NCI-H1930 (cell line): Measurements from ENCODE around the gene SUMO3.
A peak's percentile ranks its signal among the peaks of the same experiment; 100 is the strongest.

Experiments
- DNase-seq, 2 experiments: peaks; one replicate each; lab custom pipeline; 2025; lab: John Stamatoyannopoulos, UW

The SUMO3 gene

DNA sequence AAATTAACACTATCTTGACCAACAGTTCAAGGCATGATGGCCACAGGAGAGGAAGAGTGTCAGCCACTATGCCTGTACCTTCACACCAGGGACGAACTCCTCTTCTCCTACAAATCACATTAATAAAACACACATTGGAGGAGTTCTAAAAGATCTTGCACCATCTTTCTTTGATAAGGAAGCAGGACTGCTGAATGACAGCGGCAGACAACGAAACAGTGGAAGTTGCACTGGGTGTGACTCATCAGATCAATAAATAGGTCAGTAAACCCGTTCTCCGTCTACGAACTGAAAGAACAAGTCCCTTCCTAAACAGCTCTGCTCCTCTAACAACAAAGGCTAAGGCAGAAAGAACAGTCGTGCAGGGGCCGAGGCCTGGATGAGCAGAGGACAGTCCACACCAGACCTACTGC, 39.4 kb downstream of the SUMO3 start:
- no peak for DNase-seq

DNA sequence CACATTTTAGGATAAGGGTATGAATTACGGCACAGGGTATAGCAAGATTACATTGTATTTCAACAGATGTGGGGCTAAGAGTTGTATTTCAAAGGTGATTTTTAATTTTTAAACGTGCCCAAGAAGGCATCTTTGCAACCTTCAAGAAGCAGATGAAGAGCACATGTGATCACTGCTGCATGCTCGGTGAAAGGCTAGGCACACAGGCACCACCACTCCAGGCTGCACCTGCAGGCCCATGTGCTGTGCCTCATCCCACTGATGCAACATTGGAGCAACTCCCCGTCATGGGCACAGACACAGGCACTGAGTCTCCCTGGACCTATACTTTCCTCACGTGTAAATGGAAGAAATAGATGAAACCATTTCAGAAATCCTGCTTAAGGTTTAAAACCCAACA, 39.8 kb downstream of the SUMO3 start:
- peak in 1 of 2 experiments; percentile 14 for DNase-seq

DNA sequence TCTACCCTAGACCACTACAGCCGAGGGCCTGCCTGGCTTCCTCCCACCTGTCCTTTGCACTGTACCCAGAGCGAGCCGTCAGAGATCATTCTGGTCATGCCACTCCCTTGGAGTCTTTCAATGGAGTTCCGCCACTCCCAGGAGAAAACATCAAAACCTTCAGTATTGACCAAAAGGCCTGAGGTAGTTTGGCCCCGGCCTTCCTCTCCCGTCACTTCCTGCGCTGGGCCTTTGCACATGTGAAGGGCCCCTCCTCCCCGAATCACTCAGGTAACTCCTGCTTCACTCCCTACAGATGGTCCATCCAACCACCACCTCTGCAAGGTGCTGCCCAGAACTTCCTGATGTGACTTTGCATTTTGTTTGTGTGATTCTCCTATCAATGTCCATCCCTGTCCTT, 42.9 kb downstream of the SUMO3 start:
- DNase-seq: no peak

DNA sequence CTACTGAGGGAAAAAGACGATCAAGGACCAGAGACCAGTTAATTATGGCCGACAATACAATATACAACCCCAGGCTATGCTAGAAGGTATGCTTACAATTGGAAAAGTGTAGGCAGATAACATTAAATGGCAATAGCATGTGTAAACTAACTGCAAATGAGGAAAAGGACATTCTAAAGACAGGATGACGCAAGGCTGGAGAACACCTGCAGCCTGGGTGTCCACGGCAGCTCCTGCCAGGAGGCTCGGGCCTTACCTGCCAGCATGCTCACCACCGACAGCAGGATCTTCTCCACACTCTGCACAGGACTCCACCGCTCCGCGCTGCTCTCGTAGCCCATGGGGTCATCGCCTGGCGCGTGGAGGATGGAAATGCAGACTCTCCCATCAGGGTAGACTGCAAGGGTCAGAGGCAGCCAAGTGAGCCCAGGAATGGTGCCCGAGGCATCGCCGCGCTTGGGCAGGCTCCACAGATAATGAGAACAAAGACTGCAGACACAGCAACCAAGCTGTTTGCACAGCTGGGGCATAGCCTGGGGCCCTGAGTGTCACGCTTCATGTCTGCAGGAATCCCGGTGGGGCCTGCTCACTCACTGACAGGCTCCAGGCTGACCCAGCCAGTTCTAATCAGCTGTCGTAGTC, 44.5 kb downstream of the SUMO3 start:
- peak in 1 of 2 experiments; percentile 3 for DNase-seq

DNA sequence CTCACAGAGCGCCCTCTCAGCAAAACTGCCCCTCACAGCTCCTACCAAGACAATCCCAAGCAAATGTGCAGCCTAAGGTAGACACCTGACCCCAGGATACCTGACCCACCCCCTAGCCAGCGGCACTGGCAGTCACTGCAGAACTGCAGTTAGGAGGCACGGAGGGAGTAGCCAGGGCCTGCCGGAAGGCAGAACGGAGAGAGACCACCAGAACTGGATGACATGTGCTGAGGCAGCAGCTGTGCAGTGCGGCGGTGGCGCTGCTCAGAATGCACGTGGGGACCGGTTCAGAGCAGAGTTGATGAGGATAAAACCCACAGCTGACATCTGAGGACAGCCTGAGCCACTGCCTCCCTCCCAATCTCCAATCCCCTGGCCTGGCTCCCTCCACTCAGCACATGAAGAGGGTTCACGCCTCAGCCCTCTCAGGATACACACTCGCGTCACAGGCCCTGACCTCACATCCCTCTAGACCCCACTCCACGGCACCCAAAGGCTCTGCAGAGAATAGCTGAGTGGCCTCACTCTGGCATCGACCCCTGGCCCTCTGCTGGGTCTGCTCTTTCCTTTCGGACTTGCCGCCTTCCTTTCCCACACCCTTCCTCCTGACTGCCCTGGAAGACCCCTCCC, 45.9 kb downstream of the SUMO3 start:
- DNase-seq: no peak

DNA sequence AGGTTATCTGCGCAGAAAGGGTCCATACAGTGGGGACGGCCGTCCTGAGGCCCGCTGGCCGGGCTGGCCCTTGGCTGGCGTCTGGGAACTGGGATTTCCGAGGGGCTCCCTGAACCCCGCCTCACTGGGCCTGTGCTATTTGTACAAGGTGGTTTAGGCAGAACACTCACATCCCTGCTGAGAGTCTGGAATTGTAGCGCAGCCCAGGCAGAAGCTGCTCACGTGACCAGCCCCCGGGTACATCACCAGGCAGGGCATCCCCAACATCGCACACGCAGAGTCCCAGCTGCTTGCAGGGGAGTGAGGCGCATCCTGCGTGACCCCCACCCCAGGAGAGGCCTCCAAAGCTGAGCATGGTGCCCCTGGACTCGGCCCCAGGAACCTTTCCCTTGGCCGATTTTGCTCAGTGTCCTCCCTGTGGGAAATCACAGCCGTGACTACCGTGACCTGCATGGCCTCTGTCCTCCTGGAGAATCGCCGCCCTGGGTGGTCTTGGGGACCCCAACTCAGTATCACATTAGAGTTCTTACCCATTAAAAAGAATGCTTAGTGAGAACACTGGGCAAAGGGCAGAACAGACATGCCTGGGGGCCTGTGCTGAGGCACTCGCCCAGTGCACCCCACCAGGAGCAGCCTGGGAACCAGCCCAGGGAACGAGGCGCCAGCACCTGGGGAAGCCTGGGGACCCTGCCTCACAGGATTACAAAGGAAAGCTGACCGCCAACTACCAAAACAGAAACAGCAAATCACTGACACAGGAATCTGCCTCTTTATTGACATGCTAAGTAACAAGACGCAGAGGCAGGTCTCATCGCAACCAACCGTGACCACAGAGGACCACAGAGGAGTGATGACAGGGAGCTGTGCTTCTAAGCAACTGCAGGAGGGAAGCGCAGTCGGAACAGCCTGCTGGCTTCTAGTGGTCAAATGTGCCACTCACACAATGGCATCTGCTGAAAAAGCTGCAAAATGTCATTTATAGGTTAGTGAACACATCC, 49.7 kb downstream of the SUMO3 start:
- DNase-seq: no peak

DNA sequence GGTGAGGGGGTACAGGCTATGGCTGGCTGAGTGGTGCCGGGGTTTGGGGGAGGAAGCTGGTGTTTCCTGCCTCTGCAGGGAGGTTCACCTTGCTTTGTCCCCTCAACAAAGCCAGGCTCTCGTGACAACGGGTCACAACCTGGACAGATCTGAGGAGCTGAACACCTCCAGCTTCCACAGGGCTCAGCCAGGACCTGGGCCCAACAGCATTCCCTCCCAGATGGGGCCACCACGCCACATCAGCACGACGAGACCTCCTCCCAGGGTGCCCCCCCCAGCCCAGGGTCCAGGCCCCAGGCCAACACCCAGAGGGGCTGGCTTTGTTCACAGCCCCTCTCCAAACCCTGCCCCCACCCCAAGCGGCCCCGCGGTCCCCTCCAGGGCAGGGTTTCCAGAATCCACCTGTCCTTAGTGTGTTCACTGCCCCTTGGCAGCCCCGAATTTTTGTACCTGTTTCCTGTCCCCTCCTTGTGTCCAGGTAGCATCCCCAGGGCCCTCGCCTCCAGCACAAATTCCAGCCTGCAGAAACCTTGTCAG, 51.0 kb downstream of the SUMO3 start:
- no peak for DNase-seq

DNA sequence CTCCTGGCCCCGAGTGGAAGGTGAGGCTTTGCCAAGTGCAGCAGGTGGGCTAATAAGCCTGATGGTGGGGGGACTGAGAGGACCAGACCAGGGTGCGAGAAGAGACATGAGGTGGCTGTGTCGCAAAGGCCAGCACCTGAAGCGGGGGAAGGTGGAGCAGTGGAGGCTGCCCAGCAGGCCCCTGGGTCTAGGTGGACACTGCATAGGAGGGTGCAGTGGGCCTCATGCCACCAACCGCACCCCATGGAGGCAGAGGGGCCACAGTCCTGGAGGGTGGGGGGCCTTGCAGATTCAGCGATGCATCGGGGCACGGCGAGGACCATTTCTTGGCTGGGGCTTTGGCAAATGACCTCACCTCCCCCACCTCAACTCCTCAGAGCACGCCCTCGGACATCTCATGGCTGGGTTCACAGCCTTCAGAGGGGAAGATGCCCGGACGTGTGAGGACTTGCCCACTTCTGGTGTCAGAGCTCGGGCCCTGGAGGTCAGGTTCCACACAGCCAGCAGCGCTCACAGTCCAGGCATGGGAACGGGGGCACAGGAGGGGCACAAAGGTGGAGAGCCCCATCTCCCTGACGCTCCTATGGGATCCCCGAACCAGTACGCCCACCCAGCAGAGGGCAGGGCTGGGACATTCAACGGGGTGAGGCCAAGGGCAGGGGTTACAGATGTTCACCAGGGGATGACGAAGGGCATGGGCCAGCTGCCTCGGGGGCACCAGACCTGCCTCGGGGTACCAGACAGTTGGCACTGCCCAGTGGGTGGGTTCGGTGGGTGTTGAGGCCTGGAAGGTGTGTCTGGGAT, 51.6 kb downstream of the SUMO3 start:
- no peak for DNase-seq

DNA sequence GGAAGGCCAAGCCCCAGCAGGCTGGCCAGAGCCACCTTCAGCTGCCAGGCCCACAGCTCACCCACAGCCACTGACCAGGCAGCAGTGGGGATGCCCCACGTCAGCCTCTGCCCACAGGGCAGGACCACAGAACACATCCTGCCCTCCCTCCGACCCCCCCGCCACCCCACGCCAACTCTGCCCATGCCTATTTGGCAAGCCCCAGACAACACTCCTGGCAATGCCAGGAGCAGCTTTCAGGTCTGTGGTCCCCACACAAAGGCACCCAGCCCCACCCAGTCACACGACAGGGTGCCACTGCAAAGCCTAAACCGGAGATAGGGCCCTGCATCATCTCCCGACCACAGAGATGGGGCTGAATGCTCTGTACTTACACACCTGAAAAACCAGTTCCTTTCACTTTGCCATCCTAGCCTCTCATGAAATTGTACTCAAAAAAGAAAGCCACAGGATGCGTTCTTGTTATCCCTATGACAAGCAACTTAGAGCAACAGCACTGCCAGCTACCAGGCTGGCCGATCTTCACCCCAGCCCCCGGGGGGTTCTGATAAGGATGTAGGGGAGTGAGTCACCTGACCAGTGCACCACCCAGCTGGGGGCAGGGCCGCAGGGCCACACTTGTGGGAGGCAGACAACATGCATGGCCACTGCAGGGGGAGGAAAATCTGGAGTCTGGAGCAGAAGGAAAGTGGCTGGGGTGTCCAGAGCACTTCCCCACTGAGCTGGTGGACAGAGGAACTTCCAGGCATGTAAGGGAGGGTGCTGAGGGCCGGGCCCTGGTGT, 52.4 kb downstream of the SUMO3 start:
- no peak for DNase-seq

DNA sequence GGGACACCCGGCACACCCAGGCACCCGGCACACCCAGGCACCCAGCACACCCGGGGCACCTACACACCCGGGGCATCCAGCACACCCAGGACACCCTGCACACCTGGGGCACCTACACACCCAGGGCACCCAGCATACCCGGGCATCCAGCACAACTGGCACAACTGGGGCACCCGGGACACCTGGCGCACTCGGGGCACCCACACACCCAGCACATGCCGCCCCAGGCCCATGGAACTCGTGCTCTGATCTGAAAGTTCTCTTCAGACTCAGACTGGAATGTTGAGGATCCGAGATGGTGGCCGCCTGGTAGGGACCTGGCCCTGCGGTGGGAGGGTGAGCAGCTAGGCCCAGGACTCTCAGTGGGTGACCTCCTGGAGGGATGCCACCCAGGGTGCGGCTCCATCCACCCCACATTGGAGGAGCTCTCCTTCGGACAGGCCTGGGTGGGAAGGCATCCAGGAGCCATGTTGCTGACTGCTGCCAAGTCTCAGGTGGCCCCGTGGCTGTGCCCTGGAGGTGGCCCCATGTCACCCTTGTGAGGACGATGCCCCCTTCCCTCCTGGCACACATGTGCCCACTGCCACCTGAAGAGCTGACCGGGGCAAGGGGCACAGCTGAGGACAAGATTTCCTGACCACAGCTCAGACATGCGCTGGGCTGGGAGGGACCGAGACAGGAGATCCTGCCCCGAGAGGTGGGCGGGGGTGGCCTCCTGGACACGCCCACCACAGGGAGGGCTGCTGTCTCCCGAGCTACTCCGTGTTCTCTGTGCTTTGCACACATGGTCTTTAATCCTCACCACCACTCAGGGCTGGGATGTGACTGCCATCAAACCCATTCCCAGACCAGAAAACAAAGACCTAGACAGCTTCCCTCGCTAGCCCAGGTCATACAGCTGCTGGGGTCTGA, 53.3 kb downstream of the SUMO3 start:
- no peak for DNase-seq

DNA sequence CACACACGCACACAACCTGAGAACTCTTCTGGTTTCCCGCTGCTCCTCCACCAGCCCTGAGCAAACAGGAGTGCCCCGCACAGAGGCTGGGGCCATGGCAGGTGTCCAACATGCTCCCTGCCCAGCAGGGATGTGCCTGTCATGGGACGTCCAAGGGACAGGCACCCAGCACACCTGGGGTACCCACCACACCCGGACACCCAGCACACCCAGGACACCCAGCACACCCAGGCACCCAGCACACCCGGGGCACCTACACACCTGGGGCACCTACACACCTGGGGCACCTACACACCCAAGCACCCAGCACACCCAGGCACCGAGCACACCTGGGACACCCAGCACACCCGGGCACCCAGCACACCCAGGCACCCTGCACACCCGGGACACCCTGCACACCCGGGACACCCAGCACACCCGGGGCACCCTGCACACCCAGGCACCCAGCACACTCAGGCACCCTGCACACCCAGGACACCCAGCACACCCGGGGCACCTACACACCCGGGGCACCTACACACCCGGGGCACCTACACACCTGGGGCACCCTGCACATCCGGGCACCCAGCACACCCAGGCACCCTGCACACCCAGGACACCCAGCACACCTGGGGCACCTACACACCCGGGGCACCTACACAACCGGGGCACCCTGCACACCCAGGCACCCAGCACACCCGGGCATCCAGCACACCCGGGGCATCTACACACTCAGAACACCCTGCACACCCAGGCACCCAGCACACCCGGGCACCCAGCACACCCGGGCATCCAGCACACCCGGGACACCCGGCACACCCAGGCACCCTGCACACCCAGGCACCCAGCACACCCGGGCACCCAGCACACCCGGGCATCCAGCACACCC, 54.2 kb downstream of the SUMO3 start:
- DNase-seq: no peak

DNA sequence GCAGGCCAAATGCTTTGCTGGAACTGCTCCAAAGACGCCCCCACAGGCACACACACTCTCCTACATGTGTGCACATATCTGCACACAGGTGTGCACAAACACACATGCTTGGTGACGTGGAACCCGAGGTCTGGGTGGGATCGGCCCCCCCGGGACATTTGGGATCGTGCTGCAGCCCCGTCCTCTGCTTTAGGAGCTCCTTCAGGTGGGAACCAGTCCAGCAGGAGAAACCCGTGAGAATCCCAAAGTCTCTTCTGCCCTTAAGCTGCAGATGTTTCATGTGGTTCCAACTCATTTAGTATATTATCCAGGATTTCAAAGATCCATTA, 54.8 kb downstream of the SUMO3 start:
- no peak for DNase-seq

DNA sequence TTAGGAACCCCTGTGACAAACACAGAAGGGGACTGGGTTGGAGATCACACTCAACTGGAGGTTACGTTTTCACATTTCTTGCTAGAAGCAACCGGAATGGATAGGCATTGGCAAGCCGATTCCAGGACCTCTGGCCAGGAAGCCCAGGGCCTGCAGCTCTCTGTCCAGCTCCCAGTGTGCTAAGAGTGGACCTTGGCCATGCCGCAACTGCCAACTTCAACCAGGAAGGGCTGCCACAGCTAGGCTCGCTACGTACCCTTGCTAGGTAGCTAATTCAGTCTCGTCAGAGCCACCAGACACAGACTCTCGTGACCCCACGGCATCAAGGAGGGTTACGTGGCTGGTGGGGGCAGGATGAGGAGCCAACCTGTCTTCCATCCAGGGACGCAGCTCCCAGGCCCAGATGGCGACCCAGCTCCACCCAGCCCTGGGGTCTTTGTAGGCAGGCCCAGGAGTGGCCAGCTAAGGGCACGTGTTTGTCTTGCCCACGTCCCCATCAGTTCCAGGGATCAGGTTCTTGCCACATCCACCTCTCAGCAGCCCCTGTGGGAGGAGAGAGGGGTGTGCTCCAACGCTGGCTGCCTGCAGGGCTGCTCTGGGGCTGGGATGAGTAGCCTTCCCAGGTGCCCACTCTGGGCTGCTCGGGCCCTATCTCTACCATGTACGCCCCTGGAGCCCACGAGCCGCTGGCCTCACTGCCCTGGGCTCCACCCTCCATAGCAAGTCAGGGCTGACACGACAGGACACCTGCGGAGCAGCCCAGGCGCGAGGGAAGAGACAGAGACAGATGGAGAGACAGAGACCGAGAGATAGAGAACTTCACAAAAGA, 55.4 kb downstream of the SUMO3 start:
- DNase-seq: no peak

DNA sequence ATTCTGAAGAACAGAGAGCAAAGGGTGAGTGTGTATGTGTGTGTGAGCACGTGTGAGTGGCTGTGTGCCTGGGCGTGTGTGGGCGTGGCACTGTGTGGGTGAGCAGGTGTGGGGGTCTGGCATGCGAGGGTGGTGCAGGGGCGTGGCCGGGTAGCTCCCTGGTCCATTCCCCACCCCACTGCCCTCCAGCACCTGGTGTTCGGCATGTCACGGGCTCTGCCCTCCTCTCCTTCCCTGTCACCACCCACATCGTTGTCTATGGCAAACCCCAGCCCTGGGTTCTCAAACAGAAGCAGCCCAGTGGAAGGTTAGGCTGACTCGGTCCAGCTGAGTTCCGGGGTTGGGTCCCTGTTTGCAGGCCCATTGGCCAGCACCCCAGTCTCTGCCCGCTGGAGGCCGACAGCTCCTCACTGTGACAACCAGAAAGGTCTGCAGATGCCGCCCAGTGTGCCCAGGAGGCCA, 56.1 kb downstream of the SUMO3 start:
- DNase-seq: no peak

DNA sequence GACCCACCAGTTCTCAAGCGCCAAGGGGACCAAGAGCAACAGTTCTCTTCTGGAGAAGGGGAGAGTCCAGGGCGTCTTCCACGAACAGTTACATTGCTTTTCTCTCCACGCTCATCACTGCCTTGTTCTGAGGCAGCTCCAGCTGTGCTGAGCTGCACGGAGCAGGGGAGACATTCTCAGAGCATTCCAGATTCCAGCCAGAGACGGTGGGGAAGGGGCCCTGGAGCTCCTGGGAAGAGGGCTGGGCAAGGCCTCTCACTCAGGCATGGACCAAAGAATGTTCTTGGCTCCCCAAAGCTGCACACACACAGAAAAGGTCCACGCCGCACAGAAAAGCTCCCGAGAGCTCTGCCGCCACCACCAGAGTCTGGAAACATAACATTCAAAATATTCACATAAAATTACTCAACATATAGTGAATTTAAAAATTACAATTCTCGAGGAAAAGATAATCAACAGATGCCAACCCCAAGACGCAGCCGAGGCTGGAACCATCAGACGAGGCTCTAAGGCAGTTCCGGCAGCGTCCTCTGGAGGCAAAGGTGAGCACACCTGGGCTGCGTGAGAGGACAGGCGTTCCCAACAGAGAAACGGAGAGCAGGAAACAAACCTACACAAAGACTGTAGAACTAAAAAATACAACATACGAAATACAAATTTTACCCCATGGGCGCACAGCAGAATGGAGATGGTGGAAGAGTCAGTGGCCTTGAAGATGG, 56.7 kb downstream of the SUMO3 start:
- no peak for DNase-seq

DNA sequence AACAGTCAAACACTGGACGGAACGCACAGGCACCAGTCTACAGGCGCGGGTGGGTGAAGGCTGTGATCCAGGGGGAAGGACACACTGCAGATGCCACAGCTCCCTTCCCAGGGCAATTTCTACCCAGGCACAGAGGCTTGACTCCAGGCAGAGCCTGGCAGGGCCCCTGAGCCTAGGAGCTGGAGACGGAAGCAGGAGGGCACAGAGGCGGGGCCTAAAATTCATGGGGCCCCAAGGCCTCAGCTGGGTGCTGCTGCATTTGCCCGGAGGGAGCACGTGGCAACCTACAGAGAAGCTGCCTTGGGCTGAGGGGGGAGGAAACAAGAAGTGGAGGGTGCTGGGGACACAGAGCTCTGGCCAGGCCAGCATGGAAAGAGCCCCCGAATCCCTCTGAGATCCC, 57.5 kb downstream of the SUMO3 start:
- no peak for DNase-seq

DNA sequence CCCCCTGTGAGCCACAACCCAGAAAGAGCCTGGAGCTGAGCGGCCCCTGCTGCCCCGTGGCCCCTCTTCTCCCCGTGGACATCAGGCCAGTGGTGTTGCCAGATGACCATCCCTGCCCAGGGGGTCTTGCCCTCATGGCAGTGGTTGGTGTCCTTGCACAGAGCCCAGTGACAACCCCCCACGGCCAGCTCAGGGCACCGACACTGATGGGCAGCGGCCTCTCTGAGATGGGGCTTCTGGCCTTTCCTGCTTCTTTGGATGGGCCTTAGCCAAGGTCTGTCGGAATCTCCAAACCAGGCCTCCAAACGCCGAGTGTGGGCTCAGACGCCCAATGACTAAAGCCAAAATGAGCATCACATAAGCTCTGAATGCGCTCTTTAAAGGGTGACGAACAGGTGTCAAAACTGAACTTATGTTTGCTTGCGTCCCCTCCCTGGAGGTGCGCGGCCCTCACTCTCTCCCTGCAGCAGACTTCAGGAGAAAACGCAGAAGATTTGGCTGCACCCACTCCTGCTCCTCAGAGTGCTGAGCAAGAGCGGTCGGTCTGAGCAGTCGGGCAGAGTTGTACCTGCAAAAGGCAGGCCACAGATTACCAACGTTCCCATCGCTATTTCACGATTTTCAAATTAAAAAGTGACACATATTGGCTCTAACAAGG, 58.1 kb downstream of the SUMO3 start:
- no peak for DNase-seq
